Loucy (cell line): ENCODE results near the gene PCSK5.

Experiments
- H2AFZ ChIP-seq: fragments of 200-600 bp; sonication (generic); 2 replicates; pipeline ENCODE4 v1.6.0; 2016; ENCODE audit warnings: antibody characterized with exemption, mild to moderate bottlenecking, low read length, moderate library complexity
- H3F3A ChIP-seq: fragments of 200-600 bp; 2 replicates; pipeline ENCODE4 v1.6.0; 2016; ENCODE audit warnings: antibody characterized with exemption, low read depth, mild to moderate bottlenecking
- H3K27me3 ChIP-seq: fragments of 200-600 bp; sonication (generic); 2 replicates; pipeline ENCODE4 v1.6.1; 2014; ENCODE audit warnings: low read length, mild to moderate bottlenecking; ENCODE audit not compliant: insufficient read depth, poor library complexity, severe bottlenecking
- H3K36me3 ChIP-seq: fragments of 200-600 bp; sonication (generic); 2 replicates; pipeline ENCODE4 v1.6.1; 2016; ENCODE audit warnings: low read length; ENCODE audit not compliant: insufficient read depth
- H3K4me1 ChIP-seq: fragments of 200-600 bp; sonication (generic); 2 replicates; pipeline ENCODE4 v1.5.1; 2014; ENCODE audit warnings: low read length, mild to moderate bottlenecking; ENCODE audit not compliant: insufficient read depth, poor library complexity, severe bottlenecking
- H3K4me2 ChIP-seq: fragments of 200-600 bp; sonication (generic); 2 replicates; pipeline ENCODE4 v1.6.0; 2014; ENCODE audit warnings: antibody characterized with exemption, low read length, low read depth, mild to moderate bottlenecking; ENCODE audit not compliant: poor library complexity, severe bottlenecking
- H3K4me3 ChIP-seq: fragments of 200-600 bp; sonication (generic); 2 replicates; pipeline ENCODE4 v1.5.1; 2014; ENCODE audit warnings: low read length, mild to moderate bottlenecking, mixed read lengths; ENCODE audit not compliant: poor library complexity, severe bottlenecking
- H3K79me2 ChIP-seq: fragments of 200-600 bp; sonication (generic); 2 replicates; pipeline ENCODE4 v1.6.1; 2014; ENCODE audit warnings: low read length; ENCODE audit not compliant: insufficient read depth
- H3K9ac ChIP-seq: fragments of 200-600 bp; sonication (generic); 2 replicates; pipeline ENCODE4 v1.6.0; 2014; ENCODE audit warnings: mild to moderate bottlenecking, low read depth, low read length, moderate library complexity; ENCODE audit not compliant: poor library complexity, severe bottlenecking
- H3K9me2 ChIP-seq: fragments of 200-600 bp; sonication (generic); replicated peaks from 2 replicates; pipeline ENCODE4 v1.6.1; 2016; ENCODE audit warnings: low read depth, low read length, mixed read lengths
- H3K9me3 ChIP-seq: fragments of 200-600 bp; sonication (generic); 2 replicates; pipeline ENCODE4 v1.6.1; 2014; ENCODE audit warnings: mild to moderate bottlenecking, antibody characterized with exemption, low read length, low read depth; ENCODE audit not compliant: insufficient read depth
- H4K20me1 ChIP-seq: fragments of 200-600 bp; sonication (generic); 2 replicates; pipeline ENCODE4 v1.6.0; 2014; ENCODE audit warnings: antibody characterized with exemption, low read length, mild to moderate bottlenecking; ENCODE audit not compliant: insufficient read depth, poor library complexity, severe bottlenecking
- EZH2phosphoT487 ChIP-seq: fragments of 200-600 bp; IDR thresholded peaks from 2 replicates; pipeline ENCODE4 v1.6.1; 2018; ENCODE audit warnings: antibody characterized with exemption, mild to moderate bottlenecking, moderate library complexity, borderline replicate concordance
- TF ChIP-seq, protein P1 (sequence below): fragments of 200-600 bp; sonication (generic); conservative IDR thresholded peaks from 2 replicates; pipeline ENCODE4 v1.5.1; 2014; ENCODE audit warnings: mild to moderate bottlenecking, antibody characterized with exemption, low read length

Gene PCSK5

DNA sequence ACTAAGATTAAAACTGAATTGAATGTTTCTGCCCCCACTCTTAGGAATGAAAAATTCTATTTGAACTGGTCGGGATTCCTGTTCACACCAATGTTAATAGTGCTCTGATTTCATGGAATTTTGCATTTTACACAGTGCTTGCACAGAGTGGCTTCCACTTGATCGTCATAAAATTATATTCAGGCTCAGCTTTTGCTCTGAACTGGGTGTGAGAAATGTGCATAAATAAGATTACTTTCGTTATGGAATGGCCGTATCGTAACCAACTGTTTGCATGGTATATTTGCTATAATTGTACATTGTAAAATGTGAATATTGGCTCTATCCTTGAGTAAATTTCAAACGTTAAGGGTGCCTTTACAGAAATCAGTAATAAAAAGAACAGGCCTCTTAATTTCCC is 262.9 kb downstream of the PCSK5 start:
- Histone ChIP-seq H3K9me3 (no peaks in the 10 kb centered on the region), H2AFZ (no peak overlapping the region), H3K36me3 (no peaks in the 10 kb centered on the region), H3K4me1 (peaks cover 22% of the 10 kb centered on the region), H4K20me1 (no peaks in the 10 kb centered on the region), H3K9me2 (no peaks in the 10 kb centered on the region), H3K4me2 (no peak overlapping the region), H3K79me2 (no peaks in the 10 kb centered on the region), H3K27me3 (no peaks in the 10 kb centered on the region), H3F3A (no peaks in the 10 kb centered on the region; the same call in 1 of the 2 replicates), H3K9ac (no peak overlapping the region), H3K4me3 (no peak overlapping the region)
- TF ChIP-seq, protein P1, sequence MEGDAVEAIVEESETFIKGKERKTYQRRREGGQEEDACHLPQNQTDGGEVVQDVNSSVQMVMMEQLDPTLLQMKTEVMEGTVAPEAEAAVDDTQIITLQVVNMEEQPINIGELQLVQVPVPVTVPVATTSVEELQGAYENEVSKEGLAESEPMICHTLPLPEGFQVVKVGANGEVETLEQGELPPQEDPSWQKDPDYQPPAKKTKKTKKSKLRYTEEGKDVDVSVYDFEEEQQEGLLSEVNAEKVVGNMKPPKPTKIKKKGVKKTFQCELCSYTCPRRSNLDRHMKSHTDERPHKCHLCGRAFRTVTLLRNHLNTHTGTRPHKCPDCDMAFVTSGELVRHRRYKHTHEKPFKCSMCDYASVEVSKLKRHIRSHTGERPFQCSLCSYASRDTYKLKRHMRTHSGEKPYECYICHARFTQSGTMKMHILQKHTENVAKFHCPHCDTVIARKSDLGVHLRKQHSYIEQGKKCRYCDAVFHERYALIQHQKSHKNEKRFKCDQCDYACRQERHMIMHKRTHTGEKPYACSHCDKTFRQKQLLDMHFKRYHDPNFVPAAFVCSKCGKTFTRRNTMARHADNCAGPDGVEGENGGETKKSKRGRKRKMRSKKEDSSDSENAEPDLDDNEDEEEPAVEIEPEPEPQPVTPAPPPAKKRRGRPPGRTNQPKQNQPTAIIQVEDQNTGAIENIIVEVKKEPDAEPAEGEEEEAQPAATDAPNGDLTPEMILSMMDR = no peak
- TF ChIP-seq EZH2phosphoT487 = no peak

- Histone ChIP-seq H3K4me1 (peaks cover 22% of the 10 kb centered on the region), H3K36me3 (no peaks in the 10 kb centered on the region), H3F3A (no peaks in the 10 kb centered on the region; the same call in 1 of the 2 replicates), H3K9me2 (no peaks in the 10 kb centered on the region), H3K4me2 (peak overlapping the region; percentile 4), H3K79me2 (no peaks in the 10 kb centered on the region), H3K4me3 (no peak overlapping the region), H4K20me1 (no peaks in the 10 kb centered on the region), H3K27me3 (no peaks in the 10 kb centered on the region), H3K9ac (no peak overlapping the region), H2AFZ (no peak overlapping the region), H3K9me3 (no peaks in the 10 kb centered on the region)
- TF ChIP-seq EZH2phosphoT487 = no peak
- TF ChIP-seq, protein P1 = no peak
Observed at GRCh38 chr9:76153902-76154629, 263.6 kb downstream of the PCSK5 start.

- H3K79me2 ChIP-seq = no peaks in the 10 kb centered on the region
- H3K9ac ChIP-seq = no peak overlapping the region
- H3K27me3 ChIP-seq = no peaks in the 10 kb centered on the region
- no peaks in the 10 kb centered on the region; the same call in 1 of the 2 replicates for H3F3A ChIP-seq
- no peaks in the 10 kb centered on the region for H3K9me3 ChIP-seq
- H3K9me2 ChIP-seq = no peaks in the 10 kb centered on the region
- peaks cover 22% of the 10 kb centered on the region for H3K4me1 ChIP-seq
- H3K4me2 ChIP-seq = no peak overlapping the region
- H4K20me1 ChIP-seq = no peaks in the 10 kb centered on the region
- H3K36me3 ChIP-seq = no peaks in the 10 kb centered on the region
- no peak overlapping the region for H2AFZ ChIP-seq
- TF ChIP-seq, protein P1 = no peak
- no peak for TF ChIP-seq EZH2phosphoT487
- H3K4me3 ChIP-seq = no peak overlapping the region
Observed at GRCh38 chr9:76155361-76155760, 264.9 kb downstream of the PCSK5 start.
